NCI-H2227 treated with DMSO at 0.1 percent for 48 hours (cell line): ENCODE results near the gene C1QTNF9.
"Not testable (repeated sequence)": the region's sequence is repeated elsewhere in the genome, so short reads cannot be mapped to it uniquely, and the experiment has no call there.

ENCODE experiments used
- DNase-seq: peaks from one replicate; lab custom pipeline; 2025; lab: John Stamatoyannopoulos, UW

Gene C1QTNF9

GRCh38 chr13:24362435-24362952, 53.1 kb downstream of the C1QTNF9 start:
- DNase-seq, result no peak

- DNase-seq, result no peak
Measured at GRCh38 chr13:24365191-24365590, 55.8 kb downstream of the C1QTNF9 start.

DNA sequence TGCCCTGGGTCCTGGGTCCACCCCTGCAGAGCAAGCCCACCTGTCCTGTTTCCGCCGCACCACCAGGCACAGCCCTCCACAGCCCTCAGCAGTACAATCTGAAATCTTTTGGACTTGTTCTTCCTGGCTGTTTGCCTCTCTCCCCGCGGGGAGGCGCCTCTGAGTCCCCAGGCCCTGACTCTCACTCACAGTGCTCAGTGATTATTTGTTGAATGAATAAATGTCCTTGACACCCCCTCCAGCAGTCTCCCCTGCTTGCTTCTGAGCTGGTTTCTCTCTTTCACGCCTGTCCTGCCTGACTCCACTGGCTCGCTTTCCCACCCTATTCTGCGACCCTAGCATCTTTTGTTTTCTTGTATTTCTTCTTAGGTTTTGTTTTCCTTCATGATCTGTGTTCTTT, 56.9 kb downstream of the C1QTNF9 start:
- not testable (repeated sequence) for DNase-seq

- DNase-seq, result not testable (repeated sequence)
Measured at GRCh38 chr13:24371273-24371672, 61.9 kb downstream of the C1QTNF9 start.
